LNCAP (cell line): ENCODE results near the gene HEATR1.

Source experiments
- TF ChIP-seq, protein P1 (sequence below): fragments of 450-650 bp; IDR thresholded peaks from 2 replicates; pipeline ENCODE4 v1.5.1; 2017; ENCODE audit warnings: mild to moderate bottlenecking

HEATR1 gene

DNA sequence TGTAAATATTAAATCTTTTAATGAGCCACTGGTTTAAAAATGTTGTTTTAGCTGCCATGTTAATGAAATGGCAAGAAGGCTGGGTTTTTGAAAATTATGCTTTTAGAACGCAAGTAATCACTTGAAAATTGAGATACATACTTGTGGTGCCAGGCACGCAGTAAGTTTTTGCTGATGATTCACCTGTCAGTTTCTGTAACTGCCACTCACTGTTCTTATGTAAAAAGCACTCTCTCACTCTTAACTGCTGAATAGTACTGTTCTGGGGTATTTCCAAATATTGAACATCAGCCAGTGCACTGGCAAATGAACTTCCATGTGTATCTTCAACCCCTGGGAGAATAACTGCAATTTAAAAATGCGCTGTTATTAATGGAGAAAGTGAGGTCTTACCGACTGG is 62.6 kb downstream of the HEATR1 start:
- TF ChIP-seq, protein P1, sequence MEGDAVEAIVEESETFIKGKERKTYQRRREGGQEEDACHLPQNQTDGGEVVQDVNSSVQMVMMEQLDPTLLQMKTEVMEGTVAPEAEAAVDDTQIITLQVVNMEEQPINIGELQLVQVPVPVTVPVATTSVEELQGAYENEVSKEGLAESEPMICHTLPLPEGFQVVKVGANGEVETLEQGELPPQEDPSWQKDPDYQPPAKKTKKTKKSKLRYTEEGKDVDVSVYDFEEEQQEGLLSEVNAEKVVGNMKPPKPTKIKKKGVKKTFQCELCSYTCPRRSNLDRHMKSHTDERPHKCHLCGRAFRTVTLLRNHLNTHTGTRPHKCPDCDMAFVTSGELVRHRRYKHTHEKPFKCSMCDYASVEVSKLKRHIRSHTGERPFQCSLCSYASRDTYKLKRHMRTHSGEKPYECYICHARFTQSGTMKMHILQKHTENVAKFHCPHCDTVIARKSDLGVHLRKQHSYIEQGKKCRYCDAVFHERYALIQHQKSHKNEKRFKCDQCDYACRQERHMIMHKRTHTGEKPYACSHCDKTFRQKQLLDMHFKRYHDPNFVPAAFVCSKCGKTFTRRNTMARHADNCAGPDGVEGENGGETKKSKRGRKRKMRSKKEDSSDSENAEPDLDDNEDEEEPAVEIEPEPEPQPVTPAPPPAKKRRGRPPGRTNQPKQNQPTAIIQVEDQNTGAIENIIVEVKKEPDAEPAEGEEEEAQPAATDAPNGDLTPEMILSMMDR, result no peak

DNA sequence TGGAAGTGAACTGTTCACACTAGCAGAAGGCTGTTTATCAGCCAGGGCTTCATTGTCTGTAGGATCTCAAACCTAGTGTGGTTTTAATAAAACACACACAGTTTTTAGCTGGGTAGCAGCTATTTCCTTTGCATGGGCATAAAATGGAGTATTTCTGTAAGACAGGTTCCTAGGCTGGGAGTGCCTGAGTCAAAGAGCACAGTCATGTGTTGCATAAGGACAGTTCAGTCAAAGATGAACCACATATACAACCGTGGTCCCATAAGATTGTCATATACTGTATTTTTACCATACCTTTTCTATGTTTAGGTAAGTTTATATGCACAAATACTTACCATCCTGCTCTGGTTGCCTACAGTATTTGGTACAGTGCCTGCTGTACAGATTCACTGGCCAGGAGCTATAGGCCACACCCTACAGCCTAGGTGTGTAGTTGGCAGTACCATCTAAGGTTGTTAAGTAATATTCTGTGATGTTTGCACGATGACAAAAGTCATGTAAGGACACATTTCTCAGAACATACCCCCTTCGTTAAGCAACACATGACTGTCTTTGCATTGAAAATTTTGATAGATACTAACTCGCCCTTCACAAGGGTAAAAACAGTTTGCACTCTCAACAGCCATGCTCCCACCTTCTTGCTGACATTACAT is 63.4 kb downstream of the HEATR1 start:
- TF ChIP-seq, protein P1, result no peak

DNA sequence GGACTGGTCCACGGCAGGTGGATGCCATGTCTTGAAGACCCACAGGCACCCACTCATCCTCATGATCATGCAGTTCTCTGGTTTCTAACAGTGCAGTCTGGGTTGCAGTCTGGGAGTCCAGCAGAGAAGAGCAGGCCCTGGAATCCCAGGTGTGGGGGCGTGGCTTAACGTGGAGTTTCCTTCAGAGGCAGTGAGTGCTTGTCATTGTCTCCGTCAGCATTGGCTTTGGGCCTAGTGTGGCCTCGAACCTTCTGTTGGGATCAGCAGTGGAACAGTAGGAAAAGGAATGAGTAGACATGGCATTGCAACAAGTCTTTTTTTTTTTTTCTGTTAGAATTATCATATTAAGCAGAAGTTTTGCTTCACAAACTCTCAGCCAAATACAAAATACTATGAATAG is 67.8 kb downstream of the HEATR1 start:
- TF ChIP-seq, protein P1, result no peak

DNA sequence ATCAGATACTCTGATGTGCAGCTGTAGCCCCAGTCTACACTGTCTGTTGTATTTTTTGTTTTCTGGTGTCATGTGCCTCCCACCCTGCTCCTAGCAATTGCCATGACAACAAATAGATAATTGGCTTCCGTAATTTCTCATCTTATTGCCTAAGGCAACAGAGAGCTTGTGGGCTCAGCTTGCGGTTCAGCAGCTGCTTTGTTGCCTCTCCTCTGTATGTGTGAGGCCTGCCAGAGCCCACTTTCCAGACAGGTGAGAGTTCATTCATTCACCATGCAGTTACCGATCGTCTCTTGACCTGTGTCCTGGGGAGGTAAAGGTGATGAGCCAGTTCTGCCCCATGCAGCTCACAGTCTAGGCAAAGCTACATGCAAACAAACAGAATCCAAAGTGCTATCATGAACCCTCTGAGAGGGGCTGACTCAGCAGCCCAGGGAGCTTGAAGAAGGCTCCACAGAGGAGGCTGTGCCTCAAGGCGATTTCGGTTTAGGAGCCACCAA is 68.6 kb downstream of the HEATR1 start:
- TF ChIP-seq, protein P1, result no peak

DNA sequence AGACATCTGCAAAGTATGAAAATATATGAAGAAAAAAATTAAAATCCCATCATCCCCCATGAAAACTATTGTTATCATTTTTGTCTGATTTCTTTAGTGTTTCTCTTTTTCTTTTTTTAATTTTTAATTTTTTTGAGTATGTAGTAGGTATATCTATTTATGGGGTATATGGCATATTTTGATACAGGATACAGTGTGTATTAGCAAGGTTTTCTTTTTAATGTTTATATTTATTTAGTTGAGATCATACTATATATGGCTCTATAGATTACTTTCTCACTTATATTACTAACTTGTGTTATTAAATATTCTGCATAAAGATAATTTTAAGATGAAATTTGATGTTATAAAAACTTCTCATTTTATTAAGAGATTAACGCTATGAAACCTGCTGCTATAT is 69.1 kb downstream of the HEATR1 start:
- TF ChIP-seq, protein P1, result no peak

DNA sequence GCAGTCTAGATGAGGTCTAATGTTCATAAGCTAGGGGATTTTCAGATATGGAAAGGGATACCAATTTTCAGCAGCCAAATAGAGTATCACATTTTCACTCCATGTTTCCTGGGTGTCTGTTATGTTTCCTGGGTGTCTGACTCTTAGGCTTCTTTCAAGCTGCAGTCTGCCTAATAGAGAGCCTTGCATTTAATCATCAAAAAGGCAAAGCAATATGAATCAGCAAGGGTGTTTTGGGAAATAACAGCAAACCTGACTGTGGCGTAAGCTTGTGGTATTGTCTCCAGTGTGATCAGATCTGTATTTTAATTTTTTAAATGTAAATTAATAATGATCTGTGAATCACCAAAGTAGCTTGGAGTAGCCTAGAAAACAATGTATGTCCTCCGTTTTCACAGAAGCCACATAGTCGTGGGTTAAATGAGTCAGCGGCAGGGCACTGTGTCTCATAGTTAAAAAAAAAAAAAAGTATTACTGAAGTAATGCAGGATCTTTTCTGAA is 70.1 kb downstream of the HEATR1 start:
- TF ChIP-seq, protein P1, result no peak

DNA sequence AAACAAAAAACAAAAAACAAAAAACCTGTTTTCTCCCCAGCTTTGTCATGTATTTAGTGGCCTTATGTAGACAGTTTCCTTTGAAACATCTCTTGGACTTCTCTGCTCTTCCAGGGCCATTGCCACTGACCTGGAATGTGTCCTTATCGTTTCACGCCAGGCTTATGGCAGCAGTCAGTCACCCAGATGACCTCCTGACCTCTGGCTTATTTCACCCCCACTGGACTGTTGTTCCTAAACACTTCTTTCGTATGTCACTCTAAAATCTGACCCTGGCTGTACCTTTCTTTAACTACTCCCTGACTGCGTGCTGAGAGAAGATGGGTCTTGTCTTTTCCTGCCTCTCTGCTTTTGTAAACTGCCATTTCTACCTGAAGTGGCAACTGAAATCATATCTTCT is 71.5 kb downstream of the HEATR1 start:
- TF ChIP-seq, protein P1, result no peak

DNA sequence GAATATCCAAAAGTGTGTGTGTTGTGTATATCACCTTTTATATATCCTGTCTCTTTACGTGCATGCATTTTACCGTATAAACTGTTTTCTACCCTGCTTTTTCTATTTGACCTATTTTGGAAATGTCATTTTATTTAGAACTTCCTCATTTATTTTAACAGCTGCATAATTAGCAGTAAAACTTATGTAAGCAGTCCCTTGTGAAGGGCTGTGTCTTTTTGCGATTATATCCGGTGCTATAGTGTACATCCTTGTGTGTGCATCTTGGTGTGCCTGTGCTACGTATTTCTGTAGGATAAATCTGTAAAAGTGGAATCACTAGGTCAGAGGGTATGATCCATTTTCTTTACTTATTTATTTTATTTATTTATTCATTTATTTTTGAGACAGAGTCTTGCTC is 73.4 kb downstream of the HEATR1 start:
- TF ChIP-seq, protein P1, result no peak
